ENCODE measurements around the gene NSD1. TPM values are rescaled to one million over a fixed set of nuclear protein-coding genes. Genes with fewer than 3 reads are reported as not detected.

The NSD1 gene
- polyA plus RNA-seq, 1 donor (not counting 4 experiments of a cell fraction or from before 2014, with no cell fraction given), result 13.6 TPM

- H2AFZ ChIP-seq (ENCODE audit: control insufficient read depth, low read length), result no peak overlapping the region
- H3K4me3 ChIP-seq (ENCODE audit: control insufficient read depth in 2 of 3, extremely low read depth in 1 of 3, insufficient read depth in 2 of 3, low read depth in 1 of 3, low read length in 3 of 3), result no peak overlapping the region
- H3K9ac ChIP-seq (ENCODE audit: control insufficient read depth, extremely low read depth, insufficient read depth, low read length), result no peak overlapping the region
- TF ChIP-seq EZH2 (IDR thresholded peaks at IDR 0.05; ENCODE audit: low read length) (no peak), CTCF (optimal IDR thresholded peaks at IDR 0.05 in 1 of 3, IDR thresholded peaks at IDR 0.05 in 1 of 3, conservative IDR thresholded peaks at IDR 0.05 in 1 of 3; ENCODE audit: extremely low read depth in 1 of 3, insufficient read depth in 2 of 3, low read length in 3 of 3) (no peak)
- no peak overlapping the region for H3K27ac ChIP-seq (ENCODE audit: control insufficient read depth, insufficient read depth, low read length)
- no peak overlapping the region for H3K4me2 ChIP-seq (ENCODE audit: control insufficient read depth, extremely low read depth, insufficient read depth, low read depth, low read length)
- H3K27me3 ChIP-seq (ENCODE audit: control insufficient read depth, extremely low read depth, insufficient read depth, low read length), result peaks cover 1% of the 10 kb centered on the region
- no peaks in the 10 kb centered on the region for H3K79me2 ChIP-seq (ENCODE audit: control insufficient read depth, insufficient read depth, low read length)
- dilution Hi-C loops (cut with MboI; ENCODE audit: extremely low pct_ligation_motif_present, low sequenced_read_pairs), result no loop called here
- no peaks in the 10 kb centered on the region for H3K9me3 ChIP-seq (ENCODE audit: control insufficient read depth, low read depth, low read length)
- FAIRE-seq, result no peak
- no peaks in the 10 kb centered on the region for H4K20me1 ChIP-seq (ENCODE audit: control insufficient read depth, extremely low read depth, insufficient read depth, low read length)
- H3K9me1 ChIP-seq (ENCODE audit: control insufficient read depth, extremely low read depth, insufficient read depth, low read length), result no peaks in the 10 kb centered on the region
- DNase-seq (ENCODE audit: low read depth, low spot score), result no peak
- H3K36me3 ChIP-seq (ENCODE audit: control insufficient read depth in 2 of 2, extremely low read depth in 1 of 2, insufficient read depth in 2 of 2, low read length in 2 of 2), result no peaks in the 10 kb centered on the region
- peaks cover 2% of the 10 kb centered on the region for H3K4me1 ChIP-seq (ENCODE audit: control insufficient read depth, extremely low read depth, insufficient read depth, low read length)
Observed at GRCh38 chr5:177089127-177089526, 44.4 kb upstream of the NSD1 start.

- Histone ChIP-seq H3K27me3 (ENCODE audit: control insufficient read depth, extremely low read depth, insufficient read depth, low read length) (no peaks in the 10 kb centered on the region), H3K79me2 (ENCODE audit: control insufficient read depth, insufficient read depth, low read length) (no peaks in the 10 kb centered on the region), H3K4me3 (ENCODE audit: control insufficient read depth in 2 of 3, extremely low read depth in 1 of 3, insufficient read depth in 2 of 3, low read depth in 1 of 3, low read length in 3 of 3) (no peak overlapping the region), H3K36me3 (ENCODE audit: control insufficient read depth in 2 of 2, extremely low read depth in 1 of 2, insufficient read depth in 2 of 2, low read length in 2 of 2) (no peaks in the 10 kb centered on the region), H4K20me1 (ENCODE audit: control insufficient read depth, extremely low read depth, insufficient read depth, low read length) (no peaks in the 10 kb centered on the region), H2AFZ (ENCODE audit: control insufficient read depth, low read length) (no peak overlapping the region), H3K9me1 (ENCODE audit: control insufficient read depth, extremely low read depth, insufficient read depth, low read length) (no peaks in the 10 kb centered on the region), H3K9ac (ENCODE audit: control insufficient read depth, extremely low read depth, insufficient read depth, low read length) (no peak overlapping the region), H3K4me2 (ENCODE audit: control insufficient read depth, extremely low read depth, insufficient read depth, low read depth, low read length) (no peak overlapping the region), H3K27ac (ENCODE audit: control insufficient read depth, insufficient read depth, low read length) (no peak overlapping the region), H3K9me3 (ENCODE audit: control insufficient read depth, low read depth, low read length) (no peaks in the 10 kb centered on the region), H3K4me1 (ENCODE audit: control insufficient read depth, extremely low read depth, insufficient read depth, low read length) (peaks cover 2% of the 10 kb centered on the region)
- FAIRE-seq (no peak), DNase-seq (ENCODE audit: low read depth, low spot score) (no peak)
- no peak for TF ChIP-seq CTCF (optimal IDR thresholded peaks at IDR 0.05 in 1 of 3, IDR thresholded peaks at IDR 0.05 in 1 of 3, conservative IDR thresholded peaks at IDR 0.05 in 1 of 3; ENCODE audit: extremely low read depth in 1 of 3, insufficient read depth in 2 of 3, low read length in 3 of 3)
- dilution Hi-C loops (cut with MboI; ENCODE audit: extremely low pct_ligation_motif_present, low sequenced_read_pairs), result no loop called here
Observed at GRCh38 chr5:177089825-177090641, 43.5 kb upstream of the NSD1 start.

Data from keratinocyte (primary cell).